Measurements from ENCODE around the gene EIF4E3.

Gene EIF4E3

GRCh38 chr3:71684757-71685386, 40.3 kb downstream of the EIF4E3 start:
- no peak for TF ChIP-seq CTCF (IDR thresholded peaks at IDR 0.05; ENCODE audit: insufficient read depth, low read length, missing control alignments)
- DNase-seq (ENCODE audit: low read depth, low spot score) = no peak
- H3K4me3 ChIP-seq (ENCODE audit: low read depth, low read length) = no peak overlapping the region
- ChIA-PET POLR2A (no interaction called here), CTCF (interaction anchor here (1.5 to 2.7 kb wide), 3 partner anchors 9 to 1621 kb away, joined by 5 to 13 read pairs (median 6); no protein-coding TSS in a partner anchor)

DNA sequence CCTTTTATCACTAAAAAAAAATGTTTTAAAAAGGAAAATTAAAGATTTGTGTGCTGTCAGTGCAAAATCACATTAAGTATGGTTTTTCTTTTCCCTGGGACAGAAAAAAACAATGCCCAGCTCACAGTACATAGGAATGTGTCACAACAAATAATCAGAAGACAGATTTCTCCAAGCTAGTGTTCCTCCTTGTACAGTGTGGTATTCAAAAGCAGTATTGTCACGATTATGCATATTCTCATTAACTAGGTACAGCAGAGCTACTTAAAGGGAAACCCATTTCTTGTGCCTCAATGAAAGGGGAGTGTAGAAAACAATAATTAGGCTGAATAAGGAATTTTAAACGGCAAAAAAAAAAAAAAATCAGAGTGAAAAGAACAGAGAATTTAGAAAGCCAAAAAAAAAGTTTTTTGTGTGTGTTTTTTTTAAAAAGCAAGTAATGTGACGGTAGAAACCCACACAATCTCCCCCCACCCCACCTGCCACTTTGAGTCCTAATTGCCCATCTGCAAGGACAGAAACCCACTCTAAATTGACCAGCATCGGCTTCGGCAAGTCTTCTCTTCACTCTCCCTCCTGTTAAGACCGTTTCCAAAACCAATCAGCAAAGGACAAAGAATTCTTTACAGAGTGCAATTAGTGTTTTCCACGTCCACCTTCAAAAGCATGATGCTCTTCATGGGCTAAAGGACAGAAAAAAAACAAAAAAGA, 41.0 kb downstream of the EIF4E3 start:
- ChIA-PET POLR2A (no interaction called here), CTCF (interaction anchor here (0.8 to 2.7 kb wide), 5 partner anchors 9 to 1620 kb away, joined by 3 to 13 read pairs (median 5); no protein-coding TSS in a partner anchor)
- DNase-seq (ENCODE audit: low read depth, low spot score) = no peak
- TF ChIP-seq CTCF (IDR thresholded peaks at IDR 0.05; ENCODE audit: insufficient read depth, low read length, missing control alignments) = no peak
- no peak overlapping the region for H3K4me3 ChIP-seq (ENCODE audit: low read depth, low read length)

DNA sequence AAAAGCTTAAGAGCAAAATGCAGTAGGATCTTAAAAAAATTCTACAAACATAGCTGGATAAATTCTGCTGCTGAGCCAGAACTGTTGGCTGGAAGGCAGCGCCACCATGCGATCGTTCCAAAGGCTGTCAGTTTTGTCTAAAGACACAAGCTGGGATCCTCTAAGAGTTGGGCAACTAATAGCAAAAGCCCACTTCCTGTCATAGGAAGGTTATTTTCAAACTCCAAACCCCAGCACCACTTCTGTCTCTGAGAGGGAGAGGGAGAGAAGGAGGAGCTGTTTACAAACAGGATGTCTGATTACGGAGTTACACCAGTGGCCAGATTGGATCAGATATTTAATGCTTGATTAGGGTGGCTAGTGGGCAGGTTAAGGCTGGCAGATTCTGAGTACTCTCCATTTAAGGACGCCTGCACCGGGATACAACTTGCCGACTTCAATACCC, 44.0 kb downstream of the EIF4E3 start:
- ChIA-PET POLR2A (no interaction called here), CTCF (interaction anchor here (0.6 to 2.3 kb wide), 27 partner anchors 9 to 1804 kb away, joined by 3 to 29 read pairs (median 4); no protein-coding TSS in a partner anchor)
- TF ChIP-seq CTCF (IDR thresholded peaks at IDR 0.05; ENCODE audit: insufficient read depth, low read length, missing control alignments) = peak; percentile 74
- H3K4me3 ChIP-seq (ENCODE audit: low read depth, low read length) = no peak overlapping the region
- peak; percentile 17 for DNase-seq (ENCODE audit: low read depth, low spot score)

- ChIA-PET POLR2A (no interaction called here), CTCF (interaction anchor here (0.7 to 2.3 kb wide), 16 partner anchors 8 to 1804 kb away, joined by 3 to 29 read pairs (median 4); no protein-coding TSS in a partner anchor)
- TF ChIP-seq CTCF (IDR thresholded peaks at IDR 0.05; ENCODE audit: insufficient read depth, low read length, missing control alignments) = no peak
- no peak overlapping the region for H3K4me3 ChIP-seq (ENCODE audit: low read depth, low read length)
- no peak for DNase-seq (ENCODE audit: low read depth, low spot score)
Measured at GRCh38 chr3:71680603-71681002, 44.6 kb downstream of the EIF4E3 start.

GRCh38 chr3:71676931-71677330, 48.3 kb downstream of the EIF4E3 start:
- no peak overlapping the region for H3K4me3 ChIP-seq (ENCODE audit: low read depth, low read length)
- ChIA-PET CTCF (no interaction called here), POLR2A (no interaction called here)
- DNase-seq (ENCODE audit: low read depth, low spot score) = no peak
- no peak for TF ChIP-seq CTCF (IDR thresholded peaks at IDR 0.05; ENCODE audit: insufficient read depth, low read length, missing control alignments)

GRCh38 chr3:71673486-71673885, 51.7 kb downstream of the EIF4E3 start:
- no peak for TF ChIP-seq CTCF (IDR thresholded peaks at IDR 0.05; ENCODE audit: insufficient read depth, low read length, missing control alignments)
- no peak overlapping the region for H3K4me3 ChIP-seq (ENCODE audit: low read depth, low read length)
- ChIA-PET CTCF (interaction anchor here (1.1 to 3.5 kb wide), 2 partner anchors 8 to 30 kb away, joined by 3 to 17 read pairs; no protein-coding TSS in a partner anchor), POLR2A (interaction anchor here (0.6 kb wide), 1 partner anchor 444 kb away, joined by 3 read pairs; no protein-coding TSS in a partner anchor)
- DNase-seq (ENCODE audit: low read depth, low spot score) = peak; percentile 29
